Measurements from ENCODE around the gene NDFIP2.
"Not testable (repeated sequence)": the region's sequence is repeated elsewhere in the genome, so short reads cannot be mapped to it uniquely, and the experiment has no call there.

Gene NDFIP2

GRCh38 chr13:79531542-79532254, 50.7 kb downstream of the NDFIP2 start:
- FAIRE-seq (no peak), DNase-seq (ENCODE audit: low spot score) (no peak)

- FAIRE-seq (no peak), DNase-seq (ENCODE audit: low spot score) (no peak)
Observed at GRCh38 chr13:79532576-79532975, 51.6 kb downstream of the NDFIP2 start.

- DNase-seq (ENCODE audit: low spot score) (no peak), FAIRE-seq (no peak)
Observed at GRCh38 chr13:79533781-79534400, 52.9 kb downstream of the NDFIP2 start.

DNA sequence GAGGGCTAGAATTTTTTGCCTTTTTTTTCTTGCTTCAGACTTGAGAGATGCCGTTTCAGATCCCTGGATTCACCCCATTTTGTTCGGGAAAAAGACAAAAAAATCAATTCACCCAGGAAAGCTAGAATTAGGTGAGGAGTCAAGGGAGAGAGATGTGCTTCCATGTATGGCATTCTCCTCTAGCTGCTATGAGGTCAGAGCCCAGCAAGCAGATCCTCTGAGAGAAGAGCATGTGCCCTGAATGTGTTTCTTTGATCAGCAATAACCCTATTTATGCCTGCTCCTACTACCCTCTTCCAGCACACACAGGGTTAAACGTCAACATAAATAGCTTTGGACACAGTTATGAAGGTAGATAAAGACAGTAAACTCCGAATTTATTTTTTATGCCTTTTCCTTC, 53.6 kb downstream of the NDFIP2 start:
- DNase-seq (ENCODE audit: low spot score) (no peak), FAIRE-seq (no peak)

- FAIRE-seq (no peak), DNase-seq (ENCODE audit: low spot score) (no peak)
Observed at GRCh38 chr13:79538757-79539156, 57.8 kb downstream of the NDFIP2 start.

DNA sequence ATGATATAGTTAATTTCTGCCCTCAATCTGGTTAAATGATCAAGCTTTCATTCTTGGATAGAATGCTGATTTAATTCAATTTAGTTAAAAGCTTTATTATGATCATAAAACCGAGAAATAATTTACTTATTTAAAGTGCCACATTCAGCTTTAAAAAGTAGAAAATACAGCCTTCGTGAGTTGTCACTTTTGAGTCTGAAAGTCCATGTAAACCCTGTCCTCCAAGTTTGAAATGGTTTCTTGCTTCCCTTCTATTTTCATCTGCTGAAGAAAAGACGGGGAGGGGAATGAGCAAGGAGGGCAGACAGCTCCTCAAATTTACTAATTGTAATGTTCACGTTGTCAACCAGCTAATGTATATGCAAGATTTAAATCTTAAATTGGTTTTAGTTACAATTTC, 59.5 kb downstream of the NDFIP2 start:
- FAIRE-seq (no peak), DNase-seq (ENCODE audit: low spot score) (no peak)

DNA sequence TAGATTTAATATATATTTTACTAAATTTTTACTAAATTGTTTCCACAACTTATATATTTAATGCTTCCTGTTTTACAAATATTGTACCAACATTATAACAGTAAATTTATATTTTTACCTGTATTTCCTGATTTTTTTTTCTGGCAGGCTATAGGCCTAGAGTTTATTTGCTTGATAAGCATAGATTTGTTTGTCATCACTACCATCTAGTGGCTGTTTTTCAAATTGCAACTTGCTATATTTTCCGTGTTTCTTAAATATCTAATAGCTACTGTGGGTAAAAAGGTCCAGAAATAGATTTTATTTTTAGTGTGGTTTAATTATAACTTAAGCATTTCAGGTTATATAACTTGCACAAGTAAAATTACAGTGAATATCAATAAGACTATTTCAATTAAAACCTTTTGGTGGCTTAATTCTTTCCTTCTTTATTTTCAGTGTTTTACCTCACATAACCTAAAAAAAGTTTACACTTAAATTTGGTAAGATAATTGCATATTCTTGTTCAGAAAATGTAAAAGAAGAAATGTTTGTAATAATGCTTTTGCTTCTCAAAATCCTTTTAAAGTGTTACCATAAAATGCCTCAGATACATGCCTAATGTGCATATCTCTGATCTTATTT, 60.6 kb downstream of the NDFIP2 start:
- FAIRE-seq, result no peak
- DNase-seq (ENCODE audit: low spot score), result no peak

- DNase-seq (ENCODE audit: low spot score) (no peak), FAIRE-seq (no peak)
Observed at GRCh38 chr13:79543883-79544282, 62.9 kb downstream of the NDFIP2 start.

GRCh38 chr13:79547211-79548195, 66.5 kb downstream of the NDFIP2 start:
- FAIRE-seq, result no peak
- DNase-seq (ENCODE audit: low spot score), result no peak

DNA sequence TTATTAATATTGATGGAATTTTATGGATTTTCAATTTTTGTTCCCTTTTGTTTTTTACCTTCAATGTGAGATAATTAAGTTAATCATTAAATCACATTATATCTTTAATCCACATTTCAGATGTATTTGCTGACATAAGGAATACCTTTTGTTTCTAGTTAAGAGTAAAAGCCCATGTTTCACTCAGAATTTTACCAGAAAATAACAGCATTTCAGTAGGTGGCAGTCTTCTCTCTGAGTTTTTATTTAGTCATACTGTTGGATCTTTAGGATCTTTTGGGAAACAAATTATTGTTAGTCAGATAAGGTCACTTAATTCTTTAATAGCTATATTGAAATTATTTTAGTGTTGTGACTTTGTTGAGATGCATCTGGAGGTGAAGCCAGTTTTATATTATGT, 67.9 kb downstream of the NDFIP2 start:
- FAIRE-seq (no peak), DNase-seq (ENCODE audit: low spot score) (no peak)

- no peak for DNase-seq (ENCODE audit: low spot score)
- FAIRE-seq, result no peak
Observed at GRCh38 chr13:79549355-79550106, 68.6 kb downstream of the NDFIP2 start.

DNA sequence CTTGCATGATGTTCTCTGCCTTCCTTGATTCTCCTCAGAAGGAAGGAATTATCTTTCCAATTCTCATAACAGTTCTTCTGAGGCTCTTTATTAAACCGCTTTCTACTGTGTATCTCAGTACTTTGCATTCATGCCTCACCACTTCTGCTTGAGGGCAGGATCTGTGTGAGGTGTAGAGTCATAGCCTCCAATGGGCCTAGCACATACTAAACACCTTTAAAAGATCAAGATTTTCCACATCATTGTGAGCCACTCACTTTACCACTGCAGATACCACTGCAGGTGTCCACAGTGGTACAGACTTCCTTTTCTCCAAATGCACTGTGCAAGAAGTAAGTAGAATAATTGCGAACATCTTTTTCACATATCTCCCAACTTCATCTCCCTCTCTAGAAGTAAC, 76.7 kb downstream of the NDFIP2 start:
- DNase-seq (ENCODE audit: low spot score) (no peak), FAIRE-seq (no peak)

DNA sequence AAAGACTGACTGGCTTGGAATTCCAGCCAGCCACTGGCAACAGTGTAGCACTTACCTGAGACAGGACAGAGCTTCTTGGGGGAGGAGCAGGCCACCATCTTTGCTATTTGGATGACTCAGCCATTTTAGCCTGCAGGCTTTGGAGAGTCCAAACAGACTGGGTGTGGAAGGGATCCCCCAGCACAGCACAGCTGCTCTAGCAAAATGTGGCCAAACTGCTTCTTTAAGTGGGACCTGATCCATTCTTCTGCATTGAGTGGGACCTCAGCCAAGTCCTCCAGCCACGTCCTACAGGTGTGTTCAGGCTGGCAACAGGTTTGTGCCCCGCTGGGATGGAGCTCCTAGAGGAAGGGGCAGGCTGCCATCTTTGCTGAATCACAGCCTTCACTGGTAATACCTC, 80.0 kb downstream of the NDFIP2 start:
- no peak for FAIRE-seq
- no peak for DNase-seq (ENCODE audit: low spot score)

- FAIRE-seq, result no peak
- no peak for DNase-seq (ENCODE audit: low spot score)
Observed at GRCh38 chr13:79562557-79562956, 81.6 kb downstream of the NDFIP2 start.

DNA sequence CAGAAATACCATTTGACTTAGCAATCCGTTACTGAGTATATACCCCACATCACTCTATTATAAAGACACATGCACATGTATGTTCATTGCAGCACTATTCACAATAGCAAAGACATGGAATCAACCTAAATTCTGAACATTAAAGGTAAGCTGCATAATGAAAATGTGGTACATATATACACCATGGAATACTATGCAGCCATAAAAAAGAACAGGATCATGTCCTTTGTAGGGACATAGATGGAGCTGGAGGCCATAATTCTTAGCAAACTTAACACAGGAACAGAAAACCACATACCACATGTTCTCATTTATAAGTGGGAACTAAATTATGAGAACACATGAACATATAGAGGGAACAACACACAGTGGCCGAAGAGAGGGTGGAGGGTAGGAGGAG, 85.2 kb downstream of the NDFIP2 start:
- FAIRE-seq, result no peak
- no peak for DNase-seq (ENCODE audit: low spot score)

DNA sequence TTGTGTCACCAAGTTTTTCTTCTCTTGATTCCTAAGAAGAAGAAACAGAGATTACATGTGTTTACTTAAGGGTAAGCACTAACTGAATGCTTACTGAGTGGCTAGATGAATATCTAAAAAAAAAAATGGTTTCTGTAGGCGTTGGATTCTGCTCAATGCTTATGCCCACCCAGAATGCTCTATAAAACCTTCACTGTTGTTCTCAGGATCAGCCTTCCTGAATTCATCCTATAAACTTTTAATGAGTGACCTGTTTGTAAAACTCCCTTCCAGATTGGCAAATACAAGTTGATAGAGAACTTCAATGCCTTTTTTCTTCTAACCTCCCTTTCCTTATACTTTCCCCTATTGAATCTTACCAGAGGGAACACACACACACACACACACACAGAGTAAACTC, 90.2 kb downstream of the NDFIP2 start:
- no peak for DNase-seq (ENCODE audit: low spot score)
- no peak for FAIRE-seq

DNA sequence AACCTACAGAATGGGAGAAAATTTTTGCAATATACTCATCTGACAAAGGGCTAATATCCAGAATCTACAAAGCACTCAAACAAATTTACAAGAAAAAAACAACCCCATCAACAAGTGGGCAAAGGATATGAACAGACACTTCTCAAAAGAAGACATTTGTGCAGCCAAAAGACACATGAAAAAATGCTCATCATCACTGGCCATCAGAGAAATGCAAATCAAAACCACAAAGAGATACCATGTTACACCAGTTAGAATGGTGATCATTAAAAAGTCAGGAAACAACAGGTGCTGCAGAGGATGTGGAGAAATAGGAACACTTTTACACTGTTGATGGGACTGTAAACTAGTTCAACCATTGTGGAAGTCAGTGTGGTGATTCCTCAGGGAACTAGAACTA, 92.9 kb downstream of the NDFIP2 start:
- not testable (repeated sequence) for FAIRE-seq

DNA sequence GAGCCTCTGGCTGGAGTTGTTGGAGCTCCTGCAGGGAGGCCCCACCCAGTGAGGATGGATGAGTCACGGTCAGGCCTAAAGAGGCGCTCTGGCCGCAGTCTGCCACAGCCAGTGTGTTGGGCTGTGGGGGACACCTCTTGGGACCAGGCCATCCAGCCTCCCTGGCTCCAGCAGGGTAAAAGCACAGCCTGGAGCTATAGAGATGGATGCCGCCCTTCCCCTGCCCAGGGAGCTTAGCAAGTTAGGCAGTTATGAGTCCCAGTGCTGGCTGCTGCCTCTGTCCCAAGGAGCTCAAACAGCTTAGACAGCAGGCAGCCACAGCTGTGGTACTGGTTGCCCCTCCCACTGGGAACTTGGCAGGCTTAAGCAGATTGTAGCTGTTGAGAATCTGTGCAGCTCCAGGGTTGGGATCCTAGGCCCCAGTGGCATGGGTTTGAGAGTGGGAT, 100.9 kb downstream of the NDFIP2 start:
- DNase-seq (ENCODE audit: low spot score) (no peak), FAIRE-seq (no peak)

More for the DNA sequence above, 92.9 kb downstream of the NDFIP2 start:
- DNase-seq (ENCODE audit: low spot score), result not testable (repeated sequence)

- FAIRE-seq (no peak), DNase-seq (ENCODE audit: low spot score) (no peak)
Observed at GRCh38 chr13:79582896-79583295, 101.9 kb downstream of the NDFIP2 start.

DNA sequence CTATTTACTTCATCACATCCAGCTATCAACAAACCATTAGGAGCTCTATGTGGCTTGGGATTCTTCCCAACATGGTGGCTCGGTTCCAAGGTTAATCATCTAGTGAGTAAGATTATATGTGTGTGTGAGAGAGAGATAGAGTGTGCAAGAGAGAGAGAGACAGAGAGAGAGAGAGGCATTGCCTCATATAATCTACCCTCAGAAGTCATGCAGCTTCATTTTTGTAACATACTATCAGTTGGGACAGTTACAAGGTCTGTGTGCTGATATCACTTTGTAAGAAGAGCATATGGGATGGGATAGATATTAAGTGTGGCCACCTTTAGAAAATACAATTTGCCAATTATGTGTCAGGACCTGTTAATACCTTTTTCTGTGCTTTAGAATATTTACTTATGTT, 104.1 kb downstream of the NDFIP2 start:
- DNase-seq (ENCODE audit: low spot score), result no peak
- FAIRE-seq, result no peak
